ENCODE measurements around the gene EFEMP1.

The EFEMP1 gene

DNA sequence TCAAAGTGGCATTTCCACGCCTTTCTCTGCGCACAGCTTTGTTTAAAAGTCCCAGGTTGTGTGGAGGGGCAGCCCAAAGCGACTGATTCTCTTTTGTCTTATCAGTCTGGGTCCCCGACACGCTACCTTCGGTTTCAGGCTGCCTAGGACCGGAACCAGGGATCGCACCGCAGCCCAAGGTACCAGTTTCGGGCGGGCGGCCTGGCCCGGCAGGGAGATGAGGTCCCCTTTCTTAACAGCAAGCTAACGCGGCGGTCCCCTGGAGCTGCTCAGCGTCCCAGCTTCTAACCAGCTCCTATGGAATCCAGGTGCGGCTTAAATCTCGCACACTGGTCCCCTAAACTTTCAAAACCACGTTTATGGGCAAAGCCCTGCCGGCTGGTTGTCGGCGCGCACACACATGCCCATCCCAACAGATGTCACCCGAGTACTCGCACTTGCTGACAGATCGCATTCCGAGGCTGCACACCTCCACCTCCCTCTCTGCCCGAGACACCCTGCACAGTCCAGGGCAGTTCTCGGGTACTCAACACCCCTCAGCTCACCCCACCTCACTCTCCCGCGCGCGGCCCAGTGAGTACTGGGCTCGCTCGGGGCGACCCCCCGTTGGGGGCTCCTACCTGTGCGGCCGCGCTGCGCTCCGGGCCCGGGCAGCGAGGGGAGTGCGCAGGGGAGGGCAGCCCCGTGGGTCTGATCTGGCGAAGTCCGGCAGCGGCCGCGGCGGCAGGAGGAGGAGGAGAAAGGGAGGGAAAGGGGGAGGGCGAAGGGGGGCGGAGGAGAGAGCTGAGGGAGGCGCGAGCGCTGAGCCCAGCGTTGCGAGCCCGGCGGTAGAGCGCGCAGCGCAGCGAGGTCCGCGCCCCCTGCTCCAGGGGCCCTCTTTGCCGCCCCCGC, at the start of gene EFEMP1:
Gene EFEMP1 (minus strand): TSS at position 692 of the 891 bp plus-strand sequence. CDS start 1,342 bp downstream, outside the sequence.
- DNase-seq: peak; percentile 59

GRCh38 chr2:55970500-55970899, 46.9 kb upstream of the EFEMP1 start:
- DNase-seq: no peak

- DNase-seq: no peak
Observed at GRCh38 chr2:55968941-55969340, 45.4 kb upstream of the EFEMP1 start.

- DNase-seq: no peak
Observed at GRCh38 chr2:55966401-55967118, 43.0 kb upstream of the EFEMP1 start.

DNA sequence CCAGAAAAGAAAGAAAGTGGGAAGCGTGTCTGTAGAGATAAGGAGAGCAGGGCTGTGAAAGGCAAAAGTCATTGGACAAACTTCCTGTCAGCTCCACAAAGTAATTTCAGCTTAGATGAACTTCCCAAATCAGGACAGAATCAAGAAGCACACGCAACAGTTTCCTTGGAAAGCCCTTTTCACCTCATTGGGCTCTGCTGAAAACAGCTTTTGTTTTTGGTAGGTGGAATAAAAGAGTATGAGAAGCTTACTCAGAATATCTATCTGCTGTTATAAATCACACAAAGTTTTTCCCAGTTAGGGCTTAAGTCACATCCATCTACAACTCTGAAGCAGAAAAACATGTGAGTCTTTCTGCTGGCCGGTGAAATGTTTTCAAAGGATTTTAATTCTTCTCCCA, 42.4 kb upstream of the EFEMP1 start:
- no peak for DNase-seq

- DNase-seq: no peak
Observed at GRCh38 chr2:55965276-55965675, 41.7 kb upstream of the EFEMP1 start.

DNA sequence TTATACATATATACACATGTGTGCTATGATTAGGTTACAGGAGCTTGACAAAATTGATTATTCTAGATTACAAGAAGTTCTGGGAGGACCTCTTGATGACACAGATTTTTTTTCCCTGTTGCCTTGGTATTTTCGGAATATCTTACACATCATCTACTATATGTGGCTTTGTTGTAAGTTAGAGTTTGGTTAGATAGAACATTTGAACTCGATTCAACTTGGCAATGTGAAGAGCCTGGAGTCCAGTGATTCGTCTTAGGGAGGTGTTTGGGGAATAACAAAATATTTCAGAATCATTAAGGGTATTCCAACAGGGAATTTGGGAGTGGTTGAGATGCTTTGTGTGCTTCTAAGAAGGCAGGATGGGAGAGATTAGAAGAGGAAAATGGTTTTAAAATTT, 39.3 kb upstream of the EFEMP1 start:
- DNase-seq: no peak

DNA sequence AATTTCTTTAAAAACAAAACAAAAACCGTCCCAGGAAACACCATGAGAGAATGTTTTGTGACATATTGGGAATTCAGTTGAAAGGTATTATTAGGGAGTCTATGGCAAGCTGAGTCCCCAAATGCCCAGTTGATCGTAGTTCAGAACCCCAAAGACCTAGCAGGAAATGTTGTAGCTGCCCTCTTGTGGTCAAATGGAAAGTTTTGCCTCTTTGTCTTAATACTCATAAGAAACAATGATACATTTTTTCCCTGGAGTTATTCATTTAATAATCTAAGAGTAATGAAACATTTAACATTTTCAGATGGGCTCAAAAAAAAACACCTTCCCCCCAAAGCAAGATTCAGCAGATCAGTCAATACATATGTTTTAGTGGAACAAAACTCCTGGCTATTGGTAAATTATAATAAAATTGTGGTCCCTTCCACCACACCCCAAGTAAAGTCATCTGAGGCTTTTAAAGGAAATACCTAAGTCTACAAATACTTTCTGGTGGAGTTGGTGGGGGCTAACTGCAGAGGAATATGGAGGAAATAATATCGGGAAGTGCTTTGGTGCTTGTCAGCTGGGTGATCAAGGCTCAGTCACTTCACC, 37.8 kb upstream of the EFEMP1 start:
- DNase-seq: peak; percentile 24

GRCh38 chr2:55958756-55959155, 35.2 kb upstream of the EFEMP1 start:
- no peak for DNase-seq

DNA sequence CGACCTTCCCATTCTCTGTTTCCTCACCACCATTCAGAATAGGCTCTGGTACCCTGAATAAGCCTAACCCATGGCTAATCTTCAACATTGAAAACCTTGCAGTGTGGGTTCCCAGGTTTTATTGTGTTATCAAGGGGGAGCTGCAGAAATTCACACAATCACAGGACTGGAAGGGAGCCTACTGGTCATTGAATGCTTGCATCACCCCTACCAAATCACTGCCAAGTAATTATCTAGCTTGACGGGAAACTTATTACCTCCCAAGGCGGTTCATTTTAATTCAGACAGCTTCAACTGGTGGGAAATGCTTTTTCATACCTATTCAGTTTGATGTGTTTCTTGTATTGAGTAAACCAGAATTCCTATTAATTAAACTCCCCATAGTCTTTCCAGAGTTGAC, 33.6 kb upstream of the EFEMP1 start:
- no peak for DNase-seq

GRCh38 chr2:55954306-55955035, 30.9 kb upstream of the EFEMP1 start:
- no peak for DNase-seq

DNA sequence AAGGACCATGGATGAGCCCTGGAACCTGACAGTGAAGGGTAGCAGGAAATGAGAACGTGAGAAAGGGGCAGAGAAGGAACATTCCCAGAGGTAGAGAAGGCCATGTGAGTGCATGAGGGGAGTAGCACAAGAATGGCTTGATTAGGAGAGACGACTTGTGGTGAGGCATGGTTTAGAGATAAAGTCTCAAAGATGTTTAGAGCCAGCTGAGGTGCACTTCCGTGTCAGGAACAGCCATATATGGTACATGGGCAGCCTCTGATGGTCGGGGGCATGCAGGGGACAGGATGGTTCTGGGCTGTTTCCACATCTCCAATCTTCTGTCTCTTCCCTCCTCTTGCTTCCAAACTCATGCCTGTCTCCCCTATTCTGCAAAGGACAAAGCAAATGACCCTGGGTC, 28.8 kb upstream of the EFEMP1 start:
- no peak for DNase-seq

- no peak for DNase-seq
Observed at GRCh38 chr2:55951533-55951932, 28.0 kb upstream of the EFEMP1 start.

- DNase-seq: no peak
Observed at GRCh38 chr2:55949613-55950012, 26.0 kb upstream of the EFEMP1 start.

GRCh38 chr2:55949211-55949610, 25.6 kb upstream of the EFEMP1 start:
- no peak for DNase-seq

GRCh38 chr2:55948176-55948923, 24.8 kb upstream of the EFEMP1 start:
- DNase-seq: no peak

DNA sequence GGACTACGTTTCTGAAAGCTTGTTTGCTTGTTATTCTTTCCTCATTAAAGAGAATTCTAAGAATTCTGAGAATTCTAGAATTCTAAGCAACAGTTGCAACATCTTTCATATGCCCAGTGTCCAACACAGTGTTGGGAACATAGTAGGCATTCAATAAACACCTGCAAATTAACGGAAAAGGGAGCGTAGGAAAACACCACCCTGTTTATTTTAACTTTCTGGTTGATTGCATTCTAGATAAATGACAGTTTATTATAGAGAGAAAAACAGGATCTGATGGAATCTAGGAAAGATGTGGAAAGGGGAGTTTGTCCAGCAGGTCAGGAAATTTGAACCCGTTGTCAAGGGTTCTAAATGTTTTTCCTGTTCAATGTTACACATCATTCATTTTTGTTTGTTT, 24.2 kb upstream of the EFEMP1 start:
- no peak for DNase-seq

GRCh38 chr2:55946793-55947192, 23.2 kb upstream of the EFEMP1 start:
- no peak for DNase-seq

- DNase-seq: no peak
Observed at GRCh38 chr2:55943466-55943865, 19.9 kb upstream of the EFEMP1 start.

GRCh38 chr2:55936351-55936750, 12.8 kb upstream of the EFEMP1 start:
- DNase-seq: no peak

- no peak for DNase-seq
Observed at GRCh38 chr2:55934337-55934736, 10.8 kb upstream of the EFEMP1 start.

GRCh38 chr2:55932843-55933242, 9.3 kb upstream of the EFEMP1 start:
- DNase-seq: no peak

Measured in NCI-H2171 treated with DMSO at 0.1 percent for 48 hours (cell line).